ENCODE results near the gene MYO15B. TPM values are rescaled to one million over a fixed set of nuclear protein-coding genes. Genes with fewer than 3 reads are reported as not detected.
"Not testable (repeated sequence)": the region's sequence is repeated elsewhere in the genome, so short reads cannot be mapped to it uniquely, and the experiment has no call there.

Gene MYO15B
- total RNA-seq, 2 donors from 2014 or later, result 38.4 to 45.0 TPM

- H3K9me3 Mint-ChIP-seq, result no peaks in the 10 kb centered on the region
- ATAC-seq, result no peak
- no peak for DNase-seq (ENCODE audit: low spot score in 2 of 2)
- no peak overlapping the region for H3K27ac Mint-ChIP-seq
- H3K36me3 Mint-ChIP-seq, result no peaks in the 10 kb centered on the region
Observed at GRCh38 chr17:75570772-75571171, 16.8 kb upstream of the MYO15B start.

DNA sequence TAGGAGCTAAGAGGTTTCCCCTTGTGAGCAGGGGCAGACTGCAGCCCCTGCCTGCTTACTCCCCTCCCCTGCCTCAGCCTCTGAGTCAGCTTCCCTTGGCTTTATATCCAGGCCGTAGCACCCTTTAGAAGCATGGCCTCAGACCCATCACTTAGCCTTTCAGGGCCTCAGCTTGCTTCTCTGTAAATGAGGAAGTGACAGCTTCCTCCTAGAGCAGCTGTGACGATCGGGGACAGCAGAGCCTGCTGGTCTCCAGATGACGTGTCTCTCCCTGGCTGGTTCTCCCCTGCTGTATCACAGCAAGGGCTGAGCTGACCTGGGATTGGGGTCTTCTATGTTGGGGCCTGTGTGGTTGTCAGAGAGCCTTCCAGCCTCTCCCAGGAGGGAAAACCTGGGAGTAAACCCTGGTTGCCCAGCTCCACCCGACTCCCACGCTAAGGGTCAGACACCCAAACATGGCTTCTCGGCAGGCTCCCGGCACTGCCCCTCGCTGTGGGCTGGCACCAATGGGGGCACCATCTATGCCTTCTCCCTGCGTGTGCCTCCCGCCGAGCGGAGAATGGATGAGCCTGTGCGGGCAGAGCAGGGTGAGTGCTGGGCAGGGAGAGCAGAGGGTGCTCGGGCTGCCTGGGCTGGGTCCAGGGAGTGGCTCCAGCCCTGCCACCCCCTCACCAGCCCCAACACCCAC is 16.3 kb upstream of the MYO15B start:
- DNase-seq (ENCODE audit: low spot score in 2 of 2) (no peak), ATAC-seq (peak; percentile 60 to 78)
- no peaks in the 10 kb centered on the region for H3K9me3 Mint-ChIP-seq
- H3K36me3 Mint-ChIP-seq, result no peaks in the 10 kb centered on the region
- H3K27ac Mint-ChIP-seq, result peak overlapping the region in 1 of 2 donors; percentile 20

DNA sequence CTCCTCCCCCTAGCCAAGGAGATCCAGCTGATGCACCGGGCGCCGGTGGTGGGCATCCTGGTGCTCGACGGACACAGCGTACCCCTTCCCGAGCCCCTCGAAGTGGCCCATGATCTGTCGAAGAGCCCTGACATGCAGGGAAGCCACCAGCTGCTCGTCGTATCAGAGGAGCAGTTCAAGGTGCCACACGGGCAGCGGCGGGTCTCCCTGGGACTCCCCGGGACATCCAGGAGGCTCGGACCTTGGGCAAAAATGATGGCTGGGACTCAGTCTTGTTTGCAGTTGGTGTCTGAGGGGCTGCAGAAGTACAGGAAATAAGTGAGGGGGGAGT is 15.8 kb upstream of the MYO15B start:
- ATAC-seq, result no peak
- H3K9me3 Mint-ChIP-seq, result no peaks in the 10 kb centered on the region
- H3K36me3 Mint-ChIP-seq, result no peaks in the 10 kb centered on the region
- no peak for DNase-seq (ENCODE audit: low spot score in 2 of 2)
- H3K27ac Mint-ChIP-seq, result peak overlapping the region; percentile 20 to 36

DNA sequence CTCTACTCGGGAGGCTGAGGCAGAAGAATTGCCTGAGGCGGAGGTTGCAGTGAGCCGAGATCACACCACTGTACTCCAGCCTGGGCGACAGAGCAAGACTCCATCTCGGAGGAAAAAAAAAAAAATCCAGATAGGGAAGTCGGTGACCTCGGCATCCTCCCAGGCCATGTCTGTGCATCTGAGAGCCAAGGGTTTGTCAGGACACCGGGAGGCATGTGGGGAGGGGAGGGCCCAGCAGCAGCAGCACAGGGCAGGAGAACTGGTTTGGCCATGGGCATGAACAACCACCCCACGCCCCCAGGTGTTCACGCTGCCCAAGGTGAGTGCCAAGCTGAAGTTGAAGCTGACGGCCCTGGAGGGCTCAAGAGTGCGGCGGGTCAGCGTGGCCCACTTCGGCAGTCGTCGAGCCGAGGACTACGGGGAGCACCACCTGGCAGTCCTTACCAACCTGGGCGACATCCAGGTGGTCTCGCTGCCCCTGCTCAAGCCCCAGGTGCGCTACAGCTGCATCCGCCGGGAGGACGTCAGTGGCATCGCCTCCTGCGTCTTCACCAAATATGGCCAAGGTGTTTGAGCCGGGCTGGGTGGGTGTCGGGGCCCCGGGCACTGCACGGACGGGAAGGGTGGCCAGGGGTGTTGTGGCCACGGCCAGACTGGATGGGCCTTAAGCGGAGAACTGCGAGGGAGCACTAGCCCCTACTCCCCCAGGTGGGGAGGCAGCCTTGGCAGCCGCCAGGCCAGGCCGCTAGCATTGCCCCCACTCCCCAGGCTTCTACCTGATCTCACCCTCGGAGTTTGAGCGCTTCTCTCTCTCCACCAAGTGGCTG is 14.7 kb upstream of the MYO15B start:
- ATAC-seq, result no peak
- Mint-ChIP-seq H3K36me3 (no peaks in the 10 kb centered on the region), H3K27ac (no peak overlapping the region), H3K9me3 (no peaks in the 10 kb centered on the region)
- DNase-seq (ENCODE audit: low spot score in 2 of 2), result no peak

DNA sequence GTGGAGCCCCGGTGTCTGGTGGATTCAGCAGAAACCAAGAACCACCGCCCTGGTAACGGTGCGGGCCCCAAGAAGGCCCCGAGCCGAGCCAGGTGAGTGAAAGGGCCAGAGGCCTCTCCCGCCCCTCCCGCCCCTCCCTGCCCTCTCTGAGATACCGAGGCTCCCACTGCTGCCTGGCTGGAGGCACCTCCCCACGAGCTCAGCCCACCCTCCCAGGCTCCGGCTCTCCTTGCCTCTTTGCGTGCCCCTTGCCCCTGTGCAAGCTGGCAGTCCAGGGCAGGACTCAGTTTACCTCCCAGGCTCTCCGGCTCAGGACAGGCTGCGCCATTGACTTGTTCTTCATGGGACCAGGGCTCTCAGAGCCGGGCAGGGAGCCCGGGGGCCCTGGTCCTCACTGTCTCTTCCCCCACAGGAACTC is 14.1 kb upstream of the MYO15B start:
- H3K27ac Mint-ChIP-seq, result no peak overlapping the region
- ATAC-seq (no peak), DNase-seq (ENCODE audit: low spot score in 2 of 2) (no peak)
- no peaks in the 10 kb centered on the region for H3K9me3 Mint-ChIP-seq
- no peaks in the 10 kb centered on the region for H3K36me3 Mint-ChIP-seq

GRCh38 chr17:75573994-75574393 is 13.6 kb upstream of the MYO15B start:
- no peak overlapping the region for H3K27ac Mint-ChIP-seq
- ATAC-seq (no peak), DNase-seq (ENCODE audit: low spot score in 2 of 2) (no peak)
- no peaks in the 10 kb centered on the region for H3K36me3 Mint-ChIP-seq
- H3K9me3 Mint-ChIP-seq, result no peaks in the 10 kb centered on the region

DNA sequence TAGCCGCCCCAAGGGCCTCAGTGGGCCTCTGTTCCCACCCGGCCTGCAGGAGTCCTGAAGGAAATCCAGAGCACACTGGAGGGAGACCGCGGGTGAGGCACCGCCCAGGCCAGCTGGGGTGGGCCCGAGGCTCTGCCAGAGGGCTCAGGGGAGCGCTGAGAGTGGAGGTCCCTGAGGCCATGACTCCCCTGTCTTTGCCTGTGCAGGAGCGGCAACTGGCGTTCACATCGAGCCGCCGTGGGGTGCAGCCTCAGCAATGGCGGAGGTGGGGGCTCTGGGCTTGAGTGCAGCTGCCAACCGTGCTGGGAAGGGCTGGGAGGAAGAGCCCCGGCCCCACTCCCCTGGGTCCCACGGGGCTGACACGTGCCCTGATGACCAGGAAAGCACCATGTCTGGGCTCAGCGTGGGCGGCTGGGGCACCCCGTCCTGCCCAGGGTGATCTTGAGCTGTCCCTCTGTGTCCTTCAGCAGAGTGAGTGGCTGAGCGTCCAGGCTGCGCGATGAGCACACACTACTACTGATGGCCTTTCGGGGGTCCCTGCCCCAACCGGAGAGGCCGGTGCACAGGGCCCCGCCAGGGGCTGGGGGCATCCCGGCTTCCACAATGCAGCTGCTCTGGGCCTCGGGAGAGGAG is 13.1 kb upstream of the MYO15B start:
- no peak for DNase-seq (ENCODE audit: low spot score in 2 of 2)
- Mint-ChIP-seq H3K36me3 (no peaks in the 10 kb centered on the region), H3K27ac (no peak overlapping the region), H3K9me3 (no peaks in the 10 kb centered on the region)
- no peak for ATAC-seq

GRCh38 chr17:75575197-75575596 is 12.4 kb upstream of the MYO15B start:
- no peak for ATAC-seq
- Mint-ChIP-seq H3K27ac (peak overlapping the region in 1 of 2 donors; percentile 3), H3K36me3 (no peaks in the 10 kb centered on the region), H3K9me3 (no peaks in the 10 kb centered on the region)
- DNase-seq (ENCODE audit: low spot score in 2 of 2), result no peak

GRCh38 chr17:75575728-75576127 is 11.9 kb upstream of the MYO15B start:
- Mint-ChIP-seq H3K36me3 (peaks cover 0 to 5% of the 10 kb centered on the region in 2 donors), H3K9me3 (no peaks in the 10 kb centered on the region), H3K27ac (peak overlapping the region in 1 of 2 donors; percentile 3)
- DNase-seq (ENCODE audit: low spot score in 2 of 2) (no peak), ATAC-seq (no peak)

- ATAC-seq, result no peak
- Mint-ChIP-seq H3K27ac (no peak overlapping the region), H3K36me3 (peaks cover 7 to 12% of the 10 kb centered on the region in 2 donors), H3K9me3 (peaks cover 0 to 7% of the 10 kb centered on the region in 2 donors)
- no peak for DNase-seq (ENCODE audit: low spot score in 2 of 2)
Observed at GRCh38 chr17:75576661-75577060, 10.9 kb upstream of the MYO15B start.

DNA sequence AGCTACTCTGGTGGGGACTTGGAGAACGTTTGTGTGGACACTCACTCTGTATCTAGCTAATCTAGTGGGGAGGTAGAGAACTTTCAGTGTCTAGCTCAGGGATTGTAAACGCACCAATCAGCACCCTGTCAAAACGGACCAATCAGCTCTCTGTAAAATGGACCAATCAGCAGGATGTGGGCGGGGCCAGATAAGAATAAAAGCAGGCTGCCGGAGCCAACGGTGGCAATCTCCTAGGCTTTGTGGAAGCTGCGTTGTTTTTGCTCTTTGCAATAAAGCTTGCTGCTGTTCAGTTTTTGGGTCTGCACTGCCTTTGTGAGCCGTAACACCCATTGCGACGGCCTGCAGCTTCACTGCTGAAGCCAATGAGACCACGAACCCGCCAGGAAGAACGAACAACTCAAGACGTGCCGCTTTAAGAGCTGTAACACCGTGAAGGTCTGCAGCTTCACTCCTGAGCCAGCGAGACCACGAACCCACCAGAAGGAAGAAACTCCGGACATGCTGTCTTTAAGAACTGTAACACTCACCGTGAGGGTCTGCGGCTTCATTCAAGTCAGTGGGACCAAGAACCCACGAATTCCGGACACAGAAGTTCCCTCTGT is 6.4 kb upstream of the MYO15B start:
- peak; percentile 20 to 61 for ATAC-seq
- peak in 1 of 2 donors; percentile 64 for DNase-seq (ENCODE audit: low spot score in 2 of 2)
- peaks cover 7 to 12% of the 10 kb centered on the region in 2 donors for H3K36me3 Mint-ChIP-seq
- not testable (repeated sequence) for H3K9me3 Mint-ChIP-seq
- peak overlapping the region; percentile 13 to 77 for H3K27ac Mint-ChIP-seq

- not testable (repeated sequence) for ATAC-seq; H3K9me3 Mint-ChIP-seq; DNase-seq (ENCODE audit: low spot score in 2 of 2)
Observed at GRCh38 chr17:75583197-75583596, 4.4 kb upstream of the MYO15B start.

GRCh38 chr17:75584849-75585175 is 2.8 kb upstream of the MYO15B start:
- H3K27ac Mint-ChIP-seq, result no peak overlapping the region
- peaks cover 7 to 12% of the 10 kb centered on the region in 2 donors for H3K36me3 Mint-ChIP-seq
- H3K9me3 Mint-ChIP-seq, result peaks cover 0 to 7% of the 10 kb centered on the region in 2 donors
- DNase-seq (ENCODE audit: low spot score in 2 of 2) (no peak), ATAC-seq (no peak)

More at GRCh38 chr17:75583197-75583596, 4.4 kb upstream of the MYO15B start:
- H3K27ac Mint-ChIP-seq, result not testable (repeated sequence)
- peaks cover 7 to 12% of the 10 kb centered on the region in 2 donors for H3K36me3 Mint-ChIP-seq

GRCh38 chr17:75588596-75589011 is 1.0 kb downstream of the MYO15B start:
- peak; percentile 25 to 34 for ATAC-seq
- Mint-ChIP-seq H3K27ac (no peak overlapping the region), H3K9me3 (no peaks in the 10 kb centered on the region), H3K36me3 (no peaks in the 10 kb centered on the region)
- no peak for DNase-seq (ENCODE audit: low spot score in 2 of 2)

- Mint-ChIP-seq H3K36me3 (no peaks in the 10 kb centered on the region), H3K27ac (peak overlapping the region in 1 of 2 donors; percentile 61), H3K9me3 (no peaks in the 10 kb centered on the region)
- ATAC-seq, result peak; percentile 88 to 91
- DNase-seq (ENCODE audit: low spot score in 2 of 2), result peak; percentile 92 to 99
Observed at GRCh38 chr17:75589012-75589918, 1.7 kb downstream of the MYO15B start.

DNA sequence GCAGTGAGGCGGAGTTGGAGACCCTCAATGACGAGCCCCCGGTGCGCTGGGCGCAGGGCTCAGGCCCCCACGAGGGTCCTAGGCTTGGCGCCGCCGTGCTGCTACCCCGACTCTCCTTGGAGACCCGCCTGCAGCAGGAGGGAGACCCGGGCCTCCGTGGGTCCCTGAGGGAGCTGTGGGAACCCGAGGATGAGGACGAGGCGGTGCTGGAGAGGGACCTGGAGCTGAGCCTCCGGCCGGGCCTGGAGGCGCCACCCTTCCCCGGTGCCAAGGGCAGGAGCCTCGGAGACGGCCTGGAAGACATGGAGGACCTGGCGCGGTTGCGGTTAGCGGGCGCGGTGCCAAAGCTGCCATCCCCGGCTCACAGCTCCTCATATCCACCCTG is 2.3 kb downstream of the MYO15B start:
- no peak overlapping the region for H3K27ac Mint-ChIP-seq
- DNase-seq (ENCODE audit: low spot score in 2 of 2) (no peak), ATAC-seq (no peak)
- no peaks in the 10 kb centered on the region for H3K36me3 Mint-ChIP-seq
- no peaks in the 10 kb centered on the region for H3K9me3 Mint-ChIP-seq

Data from activated naive CD4-positive, alpha-beta T cell treated with anti-CD3 and anti-CD28 coated beads, Interleukin-2, amount 50 U/mL, for 72 hours (primary cell).